ENCODE measurements around the gene FOXL1. TPM values are rescaled to one million over a fixed set of nuclear protein-coding genes. Genes with fewer than 3 reads are reported as not detected.

Gene FOXL1
- polyA plus RNA-seq, 1 experiment: 41.1 TPM

GRCh38 chr16:86540894-86541293 lies 37.5 kb upstream of the FOXL1 start:
- H3K27me3 ChIP-seq (ENCODE audit: control insufficient read depth, insufficient read depth, low read length): no peaks in the 10 kb centered on the region
- H3K9me3 ChIP-seq (ENCODE audit: control insufficient read depth, insufficient read depth, low read length): no peaks in the 10 kb centered on the region
- DNase-seq (ENCODE audit: low read depth, low spot score): no peak
- ChIA-PET CTCF (no interaction called here), POLR2A (no interaction called here)
- H3K4me3 ChIP-seq (ENCODE audit: low read depth, low read length): no peak overlapping the region
- TF ChIP-seq CTCF (IDR thresholded peaks at IDR 0.05; ENCODE audit: low read depth, low read length): no peak
- no peak overlapping the region for H3K27ac ChIP-seq (ENCODE audit: low read depth, low read length)

- Histone ChIP-seq H3K4me3 (ENCODE audit: low read depth, low read length) (no peak overlapping the region), H3K9me3 (ENCODE audit: control insufficient read depth, insufficient read depth, low read length) (no peaks in the 10 kb centered on the region), H3K27ac (ENCODE audit: low read depth, low read length) (no peak overlapping the region), H3K27me3 (ENCODE audit: control insufficient read depth, insufficient read depth, low read length) (no peaks in the 10 kb centered on the region)
- no peak for TF ChIP-seq CTCF (IDR thresholded peaks at IDR 0.05; ENCODE audit: low read depth, low read length)
- POLR2A ChIA-PET: no interaction called here
- CTCF ChIA-PET: no interaction called here
- DNase-seq (ENCODE audit: low read depth, low spot score): no peak
These were observed 36.8 kb upstream of the FOXL1 start for GRCh38 chr16:86541560-86541959.

GRCh38 chr16:86542756-86543750 lies 35.3 kb upstream of the FOXL1 start:
- H3K27me3 ChIP-seq (ENCODE audit: control insufficient read depth, insufficient read depth, low read length): no peaks in the 10 kb centered on the region
- DNase-seq (ENCODE audit: low read depth, low spot score): no peak
- TF ChIP-seq CTCF (IDR thresholded peaks at IDR 0.05; ENCODE audit: low read depth, low read length): no peak
- no peak overlapping the region for H3K4me3 ChIP-seq (ENCODE audit: low read depth, low read length)
- no peak overlapping the region for H3K27ac ChIP-seq (ENCODE audit: low read depth, low read length)
- ChIA-PET CTCF (no interaction called here), POLR2A (no interaction called here)
- H3K9me3 ChIP-seq (ENCODE audit: control insufficient read depth, insufficient read depth, low read length): no peaks in the 10 kb centered on the region

- no peaks in the 10 kb centered on the region for H3K9me3 ChIP-seq (ENCODE audit: control insufficient read depth, insufficient read depth, low read length)
- no peak overlapping the region for H3K4me3 ChIP-seq (ENCODE audit: low read depth, low read length)
- no peak for TF ChIP-seq CTCF (IDR thresholded peaks at IDR 0.05; ENCODE audit: low read depth, low read length)
- no peak for DNase-seq (ENCODE audit: low read depth, low spot score)
- no peaks in the 10 kb centered on the region for H3K27me3 ChIP-seq (ENCODE audit: control insufficient read depth, insufficient read depth, low read length)
- no peak overlapping the region for H3K27ac ChIP-seq (ENCODE audit: low read depth, low read length)
- ChIA-PET POLR2A (no interaction called here), CTCF (no interaction called here)
These were observed 32.9 kb upstream of the FOXL1 start for GRCh38 chr16:86545481-86545880.

- H3K9me3 ChIP-seq (ENCODE audit: control insufficient read depth, insufficient read depth, low read length): no peaks in the 10 kb centered on the region
- POLR2A ChIA-PET: no interaction called here
- CTCF ChIA-PET: no interaction called here
- no peak for TF ChIP-seq CTCF (IDR thresholded peaks at IDR 0.05; ENCODE audit: low read depth, low read length)
- no peaks in the 10 kb centered on the region for H3K27me3 ChIP-seq (ENCODE audit: control insufficient read depth, insufficient read depth, low read length)
- no peak for DNase-seq (ENCODE audit: low read depth, low spot score)
- H3K4me3 ChIP-seq (ENCODE audit: low read depth, low read length): no peak overlapping the region
- no peak overlapping the region for H3K27ac ChIP-seq (ENCODE audit: low read depth, low read length)
These were observed 32.3 kb upstream of the FOXL1 start for GRCh38 chr16:86545954-86546637.
